K562 (cell line): ENCODE results near the gene ACSF3. TPM values are rescaled to one million over a fixed set of nuclear protein-coding genes. Genes with fewer than 3 reads are reported as not detected.

ENCODE experiments used
- HDGF ChIP-seq: fragments of 450-650 bp; IDR thresholded peaks from 2 replicates; pipeline ENCODE4 v1.6.1; 2016
- IFI16 ChIP-seq: fragments of 250-450 bp; sonication (Bioruptor Pico); IDR thresholded peaks from 2 replicates; pipeline ENCODE4 v2.1.2; 2022; ENCODE audit warnings: mild to moderate bottlenecking, inconsistent platforms
- KDM2B ChIP-seq: fragments of 250-450 bp; sonication (Bioruptor Pico); IDR thresholded peaks from 2 replicates; pipeline ENCODE4 v1.8.0; 2021; ENCODE audit warnings: mild to moderate bottlenecking, moderate library complexity
- KDM4B ChIP-seq, 2 experiments: fragments of 450-650 bp in 1 of 2; sonication (generic) in 1 of 2; IDR thresholded peaks; 2 replicates each; pipeline ENCODE4 v1.6.1; 2016 to 2017; ENCODE audit warnings: borderline replicate concordance in 2 of 2, antibody characterized with exemption in 1 of 2, low read depth in 1 of 2, mild to moderate bottlenecking in 1 of 2
- MAFF ChIP-seq: IDR thresholded peaks from 2 replicates; pipeline ENCODE4 v1.6.1; 2012; ENCODE audit warnings: low read length, improper control_type of control experiment
- MAFG ChIP-seq: fragments of 450-650 bp; conservative IDR thresholded peaks from 2 replicates; pipeline ENCODE4 v1.6.1; 2016; ENCODE audit warnings: missing genetic modification characterization, missing compliant biosample characterization
- MIER1 ChIP-seq: fragments of 450-650 bp; IDR thresholded peaks from 2 replicates; pipeline ENCODE4 v1.6.1; 2016; ENCODE audit warnings: antibody characterized with exemption, mild to moderate bottlenecking, low read depth
- NCOA1 ChIP-seq: fragments of 450-650 bp; IDR thresholded peaks from 2 replicates; pipeline ENCODE4 v1.6.1; 2016; ENCODE audit warnings: low read depth
- PURB ChIP-seq: sonication (generic); formaldehyde crosslinking; IDR thresholded peaks from 2 replicates; pipeline ENCODE4 v1.9.0; 2021; ENCODE audit warnings: low read depth, mild to moderate bottlenecking, missing genetic modification reagents
- ZNF41 ChIP-seq: fragments of 250-450 bp; sonication (Bioruptor Pico); conservative IDR thresholded peaks from 2 replicates; pipeline ENCODE4 v1.4.0; 2020; ENCODE audit warnings: mild to moderate bottlenecking
- polyA plus RNA-seq, 8 experiments: library from polyadenylated mRNA; depleted of rRNA in 4 of 8; stranded (reverse) in 5 of 8; unstranded in 3 of 8; fragments of >200 nt; fragmentation: Nextera tagmentation in 2 of 8; fragmentation: Illumina TruSeq in 1 of 8; extraction: Ambion mirVana in 2 of 8; extraction: Trizol in 1 of 8; gene quantifications; 2 replicates each; pipeline versions ENCODE4 v1.2.1 to v1.2.3, GENCODE V29; 2011 to 2014; ENCODE audit warnings: inconsistent platforms in 1 of 8, missing spikeins in 1 of 8
- total RNA-seq, 7 experiments: library from RNA; depleted of rRNA in 6 of 7; stranded (reverse); fragments of >200 nt in 6 of 7; fragmentation: Illumina TruSeq in 2 of 7; extraction: Trizol in 2 of 7; gene quantifications; 2 replicates each; pipeline versions ENCODE4 v1.2.1 to v1.2.3, GENCODE V29; 2011 to 2021; ENCODE audit warnings: low replicate concordance in 1 of 7
- TF ChIP-seq, protein P1 (sequence below): fragments of 250-450 bp; sonication (Bioruptor Pico); IDR thresholded peaks from 2 replicates; pipeline ENCODE4 v1.4.0; 2020; ENCODE audit warnings: mild to moderate bottlenecking, moderate library complexity
- TF ChIP-seq, protein P2 (sequence below): fragments of 450-650 bp; IDR thresholded peaks from one replicate; pipeline ENCODE4 v1.6.1; 2018; ENCODE audit warnings: mild to moderate bottlenecking, moderate library complexity; ENCODE audit not compliant: partially characterized antibody
- TF ChIP-seq, protein P3 (sequence below): fragments of 250-450 bp; sonication (Bioruptor Pico); IDR thresholded peaks from 2 replicates; pipeline ENCODE4 v1.8.0; 2021; ENCODE audit warnings: moderate library complexity, mild to moderate bottlenecking, inconsistent platforms

Gene ACSF3
- total and polyA plus RNA-seq, 9 of the 15 experiments (the other 6 are each of a cell fraction or from before 2014, with no cell fraction given), result 0.77 to 32.8 (median 14.7) TPM

DNA sequence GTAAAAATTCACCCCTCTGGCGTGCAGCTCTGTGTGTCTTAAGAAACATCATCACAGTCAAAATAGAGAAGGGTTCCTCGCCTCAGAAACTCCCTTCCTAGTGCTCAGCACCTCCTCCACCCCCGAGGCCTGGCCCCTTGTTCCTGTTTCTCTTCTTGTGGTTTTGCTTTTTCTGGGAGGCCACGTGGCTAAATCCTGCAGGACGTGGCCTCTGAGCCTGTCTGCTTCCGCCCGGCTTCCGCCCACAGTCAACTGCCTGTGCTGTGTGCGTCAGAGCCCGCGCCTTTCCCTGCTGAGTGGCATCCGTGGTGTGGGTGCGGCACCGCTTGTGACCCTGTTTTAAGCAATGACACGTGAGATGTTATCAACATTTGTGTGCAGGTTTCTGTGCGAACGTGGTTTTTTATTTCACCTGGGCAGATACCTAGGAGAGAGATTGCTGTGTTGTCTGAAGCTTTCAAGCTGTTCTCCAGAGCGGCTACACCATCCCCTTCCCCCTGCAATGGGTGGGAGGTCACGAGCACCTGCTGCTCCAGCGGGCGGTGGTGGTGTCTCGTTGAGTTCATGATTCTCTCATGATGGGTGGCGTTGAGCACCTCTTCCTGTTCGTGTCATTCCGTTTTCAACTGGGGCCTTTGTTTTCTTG lies 21.7 kb downstream of the ACSF3 start (continued):
- TF ChIP-seq, protein P1, sequence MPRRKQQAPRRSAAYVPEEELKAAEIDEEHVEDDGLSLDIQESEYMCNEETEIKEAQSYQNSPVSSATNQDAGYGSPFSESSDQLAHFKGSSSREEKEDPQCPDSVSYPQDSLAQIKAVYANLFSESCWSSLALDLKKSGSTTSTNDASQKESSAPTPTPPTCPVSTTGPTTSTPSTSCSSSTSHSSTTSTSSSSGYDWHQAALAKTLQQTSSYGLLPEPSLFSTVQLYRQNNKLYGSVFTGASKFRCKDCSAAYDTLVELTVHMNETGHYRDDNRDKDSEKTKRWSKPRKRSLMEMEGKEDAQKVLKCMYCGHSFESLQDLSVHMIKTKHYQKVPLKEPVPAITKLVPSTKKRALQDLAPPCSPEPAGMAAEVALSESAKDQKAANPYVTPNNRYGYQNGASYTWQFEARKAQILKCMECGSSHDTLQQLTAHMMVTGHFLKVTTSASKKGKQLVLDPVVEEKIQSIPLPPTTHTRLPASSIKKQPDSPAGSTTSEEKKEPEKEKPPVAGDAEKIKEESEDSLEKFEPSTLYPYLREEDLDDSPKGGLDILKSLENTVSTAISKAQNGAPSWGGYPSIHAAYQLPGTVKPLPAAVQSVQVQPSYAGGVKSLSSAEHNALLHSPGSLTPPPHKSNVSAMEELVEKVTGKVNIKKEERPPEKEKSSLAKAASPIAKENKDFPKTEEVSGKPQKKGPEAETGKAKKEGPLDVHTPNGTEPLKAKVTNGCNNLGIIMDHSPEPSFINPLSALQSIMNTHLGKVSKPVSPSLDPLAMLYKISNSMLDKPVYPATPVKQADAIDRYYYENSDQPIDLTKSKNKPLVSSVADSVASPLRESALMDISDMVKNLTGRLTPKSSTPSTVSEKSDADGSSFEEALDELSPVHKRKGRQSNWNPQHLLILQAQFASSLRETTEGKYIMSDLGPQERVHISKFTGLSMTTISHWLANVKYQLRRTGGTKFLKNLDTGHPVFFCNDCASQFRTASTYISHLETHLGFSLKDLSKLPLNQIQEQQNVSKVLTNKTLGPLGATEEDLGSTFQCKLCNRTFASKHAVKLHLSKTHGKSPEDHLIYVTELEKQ (CRISPR knock-in tag), result no peak
- TF ChIP-seq IFI16 (CRISPR knock-in tag) (no peak), PURB (CRISPR knock-in tag) (no peak), HDGF (no peak), MAFF (no peak), KDM2B (CRISPR knock-in tag) (no peak), ZNF41 (no peak), MIER1 (no peak), KDM4B (IDR thresholded peaks at IDR 0.05; ENCODE audit: borderline replicate concordance in 2 of 2, low read depth in 1 of 2) (no peak), MAFG (tag) (no peak), NCOA1 (no peak)
- TF ChIP-seq, protein P2, sequence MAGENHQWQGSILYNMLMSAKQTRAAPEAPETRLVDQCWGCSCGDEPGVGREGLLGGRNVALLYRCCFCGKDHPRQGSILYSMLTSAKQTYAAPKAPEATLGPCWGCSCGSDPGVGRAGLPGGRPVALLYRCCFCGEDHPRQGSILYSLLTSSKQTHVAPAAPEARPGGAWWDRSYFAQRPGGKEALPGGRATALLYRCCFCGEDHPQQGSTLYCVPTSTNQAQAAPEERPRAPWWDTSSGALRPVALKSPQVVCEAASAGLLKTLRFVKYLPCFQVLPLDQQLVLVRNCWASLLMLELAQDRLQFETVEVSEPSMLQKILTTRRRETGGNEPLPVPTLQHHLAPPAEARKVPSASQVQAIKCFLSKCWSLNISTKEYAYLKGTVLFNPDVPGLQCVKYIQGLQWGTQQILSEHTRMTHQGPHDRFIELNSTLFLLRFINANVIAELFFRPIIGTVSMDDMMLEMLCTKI, result no peak
- TF ChIP-seq, protein P3, sequence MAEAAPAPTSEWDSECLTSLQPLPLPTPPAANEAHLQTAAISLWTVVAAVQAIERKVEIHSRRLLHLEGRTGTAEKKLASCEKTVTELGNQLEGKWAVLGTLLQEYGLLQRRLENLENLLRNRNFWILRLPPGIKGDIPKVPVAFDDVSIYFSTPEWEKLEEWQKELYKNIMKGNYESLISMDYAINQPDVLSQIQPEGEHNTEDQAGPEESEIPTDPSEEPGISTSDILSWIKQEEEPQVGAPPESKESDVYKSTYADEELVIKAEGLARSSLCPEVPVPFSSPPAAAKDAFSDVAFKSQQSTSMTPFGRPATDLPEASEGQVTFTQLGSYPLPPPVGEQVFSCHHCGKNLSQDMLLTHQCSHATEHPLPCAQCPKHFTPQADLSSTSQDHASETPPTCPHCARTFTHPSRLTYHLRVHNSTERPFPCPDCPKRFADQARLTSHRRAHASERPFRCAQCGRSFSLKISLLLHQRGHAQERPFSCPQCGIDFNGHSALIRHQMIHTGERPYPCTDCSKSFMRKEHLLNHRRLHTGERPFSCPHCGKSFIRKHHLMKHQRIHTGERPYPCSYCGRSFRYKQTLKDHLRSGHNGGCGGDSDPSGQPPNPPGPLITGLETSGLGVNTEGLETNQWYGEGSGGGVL, result no peak
